NCI-H82 treated with DMSO at 0.1 percent for 48 hours (cell line): ENCODE results near the gene KCNT2.
"Not testable (repeated sequence)": the region's sequence is repeated elsewhere in the genome, so short reads cannot be mapped to it uniquely, and the experiment has no call there.

Source experiments
- DNase-seq: peaks from one replicate; lab custom pipeline; 2025; ENCODE audit not compliant: unreplicated experiment; lab: John Stamatoyannopoulos, UW

Gene KCNT2

DNA sequence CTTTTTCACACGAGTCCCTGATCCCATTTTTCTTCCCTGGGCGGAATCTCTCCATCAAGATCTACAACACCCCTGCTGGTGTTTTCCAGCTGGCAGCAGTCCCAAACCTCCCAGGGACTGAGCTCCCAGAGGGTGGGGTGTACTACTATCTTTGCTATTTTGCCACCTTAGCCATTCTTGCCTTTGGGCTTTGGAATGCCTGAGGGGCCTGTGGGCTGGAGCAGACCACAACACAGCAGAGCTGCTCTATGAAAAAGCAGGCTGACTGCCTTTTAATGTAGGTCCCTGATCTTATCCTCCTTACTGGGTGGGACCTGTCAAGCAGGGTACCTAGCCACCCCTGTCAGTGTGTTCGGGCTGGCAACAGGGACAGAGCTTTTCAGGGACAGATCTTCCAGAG is 91.9 kb downstream of the KCNT2 start:
- DNase-seq, result no peak

DNA sequence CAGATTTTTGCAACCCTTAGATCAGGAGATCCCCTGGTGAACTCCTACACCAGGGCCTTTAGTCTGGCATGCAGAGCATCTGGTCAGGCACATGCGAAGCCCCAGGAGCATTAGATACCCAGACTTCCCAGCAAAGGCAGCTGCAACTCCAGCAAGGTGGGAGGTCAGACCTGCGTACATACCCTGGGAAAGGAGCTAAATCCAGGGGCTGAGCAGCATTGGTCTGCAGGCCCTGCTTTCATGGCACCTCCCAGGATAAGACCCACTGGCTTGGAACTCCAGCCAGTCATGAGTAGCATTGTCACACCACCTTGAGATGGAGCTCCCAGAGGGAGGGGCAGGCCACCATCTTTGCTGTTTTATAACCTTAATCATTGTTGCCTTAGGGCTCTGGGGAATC is 92.3 kb downstream of the KCNT2 start:
- DNase-seq, result no peak

DNA sequence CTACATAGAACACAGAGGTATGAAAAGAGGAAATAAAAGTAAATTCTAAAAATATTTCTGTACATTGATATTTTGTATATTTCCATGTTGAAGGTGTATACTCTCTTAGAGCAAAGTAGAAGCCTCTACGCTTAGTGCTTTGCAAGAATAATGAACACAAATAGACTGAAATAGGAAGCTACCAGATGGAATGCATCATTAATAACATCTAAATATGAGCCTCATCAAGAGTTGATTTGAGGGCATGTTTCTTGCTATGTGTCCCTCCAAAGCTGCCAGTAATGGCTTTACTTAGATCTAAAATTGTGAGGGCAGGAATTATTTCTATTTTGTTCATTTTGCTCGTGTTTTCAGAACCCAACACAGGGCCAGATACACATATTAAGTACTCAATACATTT is 94.4 kb downstream of the KCNT2 start:
- DNase-seq, result no peak

DNA sequence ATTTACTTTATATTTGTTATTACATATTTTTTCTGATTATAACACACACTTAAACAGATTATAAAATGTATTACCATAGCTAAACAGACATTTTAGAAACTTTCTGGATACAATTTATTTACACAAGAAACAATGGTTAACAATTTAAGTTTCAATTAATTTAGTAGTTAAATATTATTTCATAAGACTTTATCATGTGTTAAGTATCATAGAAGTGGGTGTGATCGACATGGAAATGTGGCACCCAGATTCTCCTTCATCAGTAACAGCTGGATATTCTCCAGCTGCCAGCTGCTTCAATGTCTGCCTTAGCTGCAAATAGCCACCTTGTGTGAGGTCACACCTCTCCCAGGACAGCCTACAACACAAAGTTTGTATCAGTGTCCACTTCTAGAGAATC is 97.8 kb downstream of the KCNT2 start:
- DNase-seq, result no peak

DNA sequence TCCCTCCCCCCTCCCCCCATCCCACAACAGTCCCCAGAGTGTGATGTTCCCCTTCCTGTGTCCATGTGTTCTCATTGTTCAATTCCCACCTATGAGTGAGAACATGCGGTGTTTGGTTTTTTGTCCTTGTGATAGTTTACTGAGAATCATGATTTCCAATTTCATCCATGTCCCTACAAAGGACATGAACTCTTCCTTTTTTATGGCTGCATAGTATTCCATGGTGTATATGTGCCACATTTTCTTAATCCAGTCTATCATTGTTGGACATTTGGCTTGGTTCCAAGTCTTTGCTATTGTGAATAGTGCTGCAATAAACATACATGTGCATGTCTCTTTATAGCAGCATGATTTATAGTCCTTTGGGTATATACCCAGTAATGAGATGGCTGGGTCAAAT is 104.0 kb downstream of the KCNT2 start:
- DNase-seq, result not testable (repeated sequence)

DNA sequence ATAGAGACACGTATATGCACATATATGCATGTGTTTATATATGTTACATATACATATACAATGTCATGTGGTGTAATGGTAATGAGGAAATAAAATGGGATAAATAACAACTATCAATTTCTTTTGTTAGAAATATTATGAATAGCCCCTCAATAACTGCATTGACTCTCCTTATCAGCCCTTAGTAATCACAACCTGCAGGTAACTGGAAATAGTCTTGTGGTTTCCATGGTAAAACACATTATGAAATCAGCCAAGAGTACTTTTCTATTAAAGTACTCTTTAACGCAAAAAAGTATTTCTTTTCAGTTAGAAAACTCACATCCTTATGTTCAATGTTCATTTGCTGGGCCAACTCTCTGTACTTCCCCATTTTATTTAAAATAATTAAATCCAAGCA is 105.8 kb downstream of the KCNT2 start:
- no peak for DNase-seq

DNA sequence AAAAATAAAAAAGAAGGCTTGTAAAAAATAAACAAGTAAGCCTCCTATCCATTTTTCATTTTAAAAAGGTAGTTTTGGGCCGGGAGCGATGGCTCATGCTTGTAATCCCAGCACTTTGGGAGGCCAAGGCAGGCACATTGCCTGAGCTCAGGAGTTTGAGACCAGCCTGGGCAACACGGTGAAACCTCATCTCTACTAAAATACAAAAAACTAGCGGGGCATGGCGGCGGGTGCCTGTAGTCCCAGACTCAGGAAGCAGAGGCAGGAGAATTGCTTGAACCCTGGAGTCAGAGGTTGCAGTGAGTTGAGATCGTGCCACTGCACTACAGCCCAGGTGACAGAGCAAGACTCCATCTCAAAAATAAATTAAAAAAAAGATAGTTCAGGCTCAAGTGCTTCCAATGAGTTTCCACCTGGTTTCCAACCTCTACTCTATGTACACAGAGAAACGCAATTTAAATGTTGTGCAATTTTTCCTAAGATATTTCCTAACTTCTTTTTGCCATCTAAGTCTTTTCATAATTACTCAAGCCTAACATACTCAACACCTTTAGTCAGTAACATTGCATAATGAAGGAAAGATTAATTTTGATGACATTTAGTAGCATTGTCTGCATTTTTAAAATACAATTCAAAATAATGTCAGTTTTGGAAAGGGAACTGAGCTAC is 106.3 kb downstream of the KCNT2 start:
- no peak for DNase-seq

DNA sequence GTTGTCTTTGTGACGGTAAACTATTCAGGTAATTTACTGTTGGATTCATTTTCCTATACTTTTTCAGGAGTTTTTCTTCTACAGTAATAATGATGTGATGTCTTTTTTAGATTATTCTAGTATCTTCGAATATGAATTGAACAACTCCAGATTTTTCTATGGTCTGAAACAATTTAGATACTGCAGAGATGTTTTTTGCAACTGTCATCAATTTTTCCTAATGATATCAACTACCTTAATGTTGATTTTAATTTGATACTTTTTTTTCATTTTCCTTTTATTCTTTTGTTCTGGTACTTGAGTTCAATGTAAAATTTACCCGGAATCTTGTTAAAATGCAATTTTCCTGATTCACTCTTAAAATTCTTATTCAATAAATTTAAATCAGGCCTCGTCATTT is 110.4 kb downstream of the KCNT2 start:
- no peak for DNase-seq

DNA sequence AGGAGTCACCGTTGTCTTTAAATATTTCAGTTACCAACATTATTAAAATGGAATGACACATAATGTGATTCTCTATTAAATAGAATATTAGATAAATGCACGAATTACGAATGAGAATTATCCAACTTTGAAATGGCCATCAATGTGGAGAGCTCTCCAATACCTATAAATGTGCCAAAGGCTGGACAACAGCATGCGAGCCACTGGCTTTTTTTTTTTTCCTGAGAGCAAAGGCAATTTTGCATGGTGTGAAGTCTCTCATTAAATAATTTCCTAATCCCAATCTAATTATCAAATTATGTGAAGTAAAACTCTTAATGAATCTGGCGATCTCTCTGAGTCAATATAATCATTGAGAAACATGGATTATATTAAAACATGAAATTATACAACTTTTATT is 113.5 kb downstream of the KCNT2 start:
- DNase-seq, result no peak

DNA sequence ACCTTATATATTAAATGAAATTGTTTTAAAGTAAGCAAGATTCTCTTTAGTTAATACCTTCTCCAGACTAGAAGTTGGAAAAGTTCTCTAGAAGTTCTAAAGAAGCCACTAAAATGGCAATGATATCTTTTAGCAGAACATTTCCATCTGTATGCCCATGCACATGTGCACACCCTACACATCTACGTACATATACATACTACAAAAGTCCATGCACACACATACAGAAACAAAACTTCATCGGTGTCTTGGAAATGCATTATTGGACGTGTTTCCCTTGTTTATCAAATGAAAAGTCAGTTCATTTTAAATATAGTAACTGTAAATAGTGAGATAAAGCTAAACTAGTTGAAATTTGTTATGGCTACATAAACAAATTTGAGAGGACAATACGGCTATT is 114.4 kb downstream of the KCNT2 start:
- no peak for DNase-seq

DNA sequence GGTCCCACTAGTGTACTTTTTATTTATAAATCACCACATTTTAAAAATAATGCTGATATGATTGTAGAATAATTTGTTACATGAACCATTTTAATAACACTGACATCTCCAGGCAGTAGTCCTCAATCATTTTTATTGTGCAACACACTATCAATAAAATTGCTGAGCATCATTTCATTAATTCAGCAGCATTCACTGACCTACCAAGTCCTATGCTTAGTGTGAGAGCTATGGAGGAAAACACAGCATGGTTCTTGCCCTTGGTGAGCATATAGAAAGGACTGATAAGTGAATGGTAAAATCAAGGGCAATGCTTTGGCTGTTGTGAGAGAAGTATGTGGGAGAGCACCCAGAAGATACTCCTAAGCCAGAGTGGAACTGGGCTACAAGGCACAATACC is 119.7 kb downstream of the KCNT2 start:
- no peak for DNase-seq

DNA sequence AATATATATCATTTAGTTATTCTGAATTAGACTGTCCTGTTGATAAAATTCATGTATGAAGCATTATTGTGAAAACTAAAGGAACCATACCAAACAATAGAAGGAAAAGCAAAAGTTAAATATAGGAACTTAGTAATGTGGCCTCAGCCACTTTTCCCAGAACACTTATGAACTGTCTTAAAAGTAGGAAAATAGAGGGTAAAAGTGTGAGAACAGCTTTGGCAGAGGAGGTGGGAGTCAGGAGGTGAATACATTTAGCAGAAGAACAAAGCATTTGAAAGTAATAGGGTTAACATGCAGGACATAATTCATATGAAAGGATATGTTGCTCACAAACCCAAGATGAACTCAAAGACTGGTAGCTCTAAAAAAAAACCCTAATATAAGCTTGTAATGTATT is 121.9 kb downstream of the KCNT2 start:
- no peak for DNase-seq

DNA sequence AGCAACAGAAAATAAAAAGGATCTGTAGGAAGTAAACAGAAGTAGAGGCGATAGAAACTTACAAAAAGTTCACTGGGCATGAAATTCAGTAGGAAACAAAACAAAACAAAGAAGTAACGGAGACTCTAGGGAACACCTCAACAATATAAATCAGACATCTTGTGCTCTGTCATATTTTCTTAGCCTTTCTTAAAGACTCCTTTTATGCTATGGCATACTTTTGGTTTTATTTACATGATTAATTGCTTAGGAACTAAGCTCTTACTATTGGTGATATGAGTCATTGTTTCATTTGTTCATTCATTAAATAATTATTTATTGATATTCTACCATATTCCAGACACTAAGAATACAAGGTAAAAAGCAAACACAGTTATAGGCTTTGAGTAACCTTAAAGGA is 126.6 kb downstream of the KCNT2 start:
- no peak for DNase-seq

DNA sequence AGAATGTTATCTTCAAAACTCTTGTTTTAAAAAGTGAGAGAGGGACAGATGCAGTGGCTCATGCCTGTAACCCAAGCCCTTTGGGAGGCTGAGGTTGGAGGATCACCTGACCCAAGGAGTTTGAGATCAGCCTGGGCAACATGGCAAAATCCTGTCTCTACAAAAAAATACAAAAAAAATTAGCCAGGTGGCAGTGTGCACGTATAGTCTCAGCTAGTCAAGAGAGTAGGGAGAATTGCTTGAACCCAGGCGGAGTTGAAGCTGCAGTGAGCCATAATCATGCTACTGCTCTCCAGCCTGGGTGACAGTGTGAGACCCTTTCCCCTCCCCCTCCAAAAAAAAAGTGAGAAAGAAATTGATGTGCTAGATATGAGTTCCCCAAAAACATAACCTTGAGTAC is 131.0 kb downstream of the KCNT2 start:
- no peak for DNase-seq

DNA sequence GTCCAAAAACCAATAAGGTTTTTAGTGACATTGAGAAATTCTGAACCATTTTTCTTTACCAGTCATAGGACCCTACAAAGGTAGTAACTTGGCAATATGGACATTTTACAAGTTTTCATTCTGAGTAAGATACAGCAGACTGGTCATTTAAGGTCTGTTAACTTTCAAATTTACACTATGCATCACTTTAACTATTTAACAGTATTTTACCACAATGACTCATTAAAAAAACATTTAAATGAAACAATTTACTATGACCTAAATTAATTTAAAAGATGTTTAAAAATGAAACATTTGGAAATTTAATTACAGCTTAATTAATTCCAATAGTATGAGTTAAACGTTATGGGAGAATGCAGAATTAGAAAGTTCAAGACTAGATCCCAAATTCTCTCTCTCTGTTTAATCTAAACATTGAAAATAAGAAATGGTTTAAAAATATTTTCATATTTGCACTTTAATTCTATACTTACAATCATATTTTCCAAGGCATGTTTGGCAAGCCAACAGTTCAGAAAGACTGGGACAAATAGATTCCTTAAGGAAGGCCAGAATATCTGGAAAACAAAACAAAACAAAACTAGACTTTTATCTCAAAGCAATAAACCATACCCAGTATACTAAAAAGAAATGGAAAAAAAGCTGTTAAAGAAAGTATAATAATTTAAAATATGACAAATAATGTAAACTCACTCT is 140.9 kb downstream of the KCNT2 start:
- no peak for DNase-seq

DNA sequence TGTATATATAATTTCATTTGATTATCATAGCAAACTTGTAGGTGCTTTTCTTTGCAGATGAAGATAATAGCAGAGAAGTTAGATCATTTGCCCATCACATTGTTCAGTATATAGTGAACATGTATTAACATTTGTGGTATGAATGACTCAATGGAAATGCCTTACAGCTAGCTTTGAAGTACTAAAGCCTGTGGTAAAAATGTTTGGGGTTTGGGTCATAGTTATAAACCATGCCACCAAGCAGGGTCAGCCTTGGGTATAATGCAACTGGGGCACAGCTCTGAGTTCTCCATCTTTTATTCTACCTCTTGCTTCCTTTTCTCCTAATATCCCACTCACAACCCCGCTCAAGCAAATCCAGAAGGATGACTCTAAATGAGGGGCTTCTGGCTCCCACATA is 141.6 kb downstream of the KCNT2 start:
- no peak for DNase-seq

DNA sequence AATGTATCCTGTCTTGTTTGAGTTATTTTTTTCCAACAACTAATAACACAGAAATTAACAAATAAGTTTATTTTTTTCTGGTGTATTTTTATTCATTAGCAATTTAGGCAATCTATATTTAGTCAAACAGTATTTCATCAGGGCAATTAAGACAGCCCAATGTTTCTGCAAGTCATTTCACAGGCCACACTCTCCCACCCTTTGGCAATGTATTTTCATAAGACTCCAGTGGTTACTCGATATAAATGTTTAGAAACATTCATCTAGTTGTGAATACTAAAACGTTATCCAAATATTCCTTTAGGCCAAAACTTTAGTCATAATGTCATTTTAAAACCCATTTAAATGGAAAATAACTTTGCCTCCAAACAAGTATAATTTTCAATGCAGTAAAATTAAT is 142.1 kb downstream of the KCNT2 start:
- no peak for DNase-seq

DNA sequence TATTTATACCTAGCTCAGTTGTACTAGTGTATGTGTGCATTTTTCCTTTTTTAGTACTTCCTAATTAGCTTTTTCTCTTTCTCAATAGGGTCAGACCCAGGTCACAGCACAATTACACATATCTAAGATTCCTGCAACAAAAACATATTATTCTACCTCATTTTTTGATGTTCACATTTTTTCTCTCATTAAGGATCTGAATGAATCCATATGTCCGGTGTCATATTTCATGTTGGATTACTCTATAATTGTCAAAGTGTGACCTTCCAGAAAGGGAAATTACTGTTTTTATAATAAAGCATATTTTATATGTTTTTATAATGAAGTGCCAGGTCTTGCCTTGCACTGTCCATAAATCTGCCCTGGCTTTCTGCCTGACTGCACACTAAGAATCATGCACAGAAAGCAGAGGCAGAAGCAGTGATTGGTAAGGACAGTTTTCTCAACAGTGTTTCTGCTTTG is 143.7 kb downstream of the KCNT2 start:
- no peak for DNase-seq

DNA sequence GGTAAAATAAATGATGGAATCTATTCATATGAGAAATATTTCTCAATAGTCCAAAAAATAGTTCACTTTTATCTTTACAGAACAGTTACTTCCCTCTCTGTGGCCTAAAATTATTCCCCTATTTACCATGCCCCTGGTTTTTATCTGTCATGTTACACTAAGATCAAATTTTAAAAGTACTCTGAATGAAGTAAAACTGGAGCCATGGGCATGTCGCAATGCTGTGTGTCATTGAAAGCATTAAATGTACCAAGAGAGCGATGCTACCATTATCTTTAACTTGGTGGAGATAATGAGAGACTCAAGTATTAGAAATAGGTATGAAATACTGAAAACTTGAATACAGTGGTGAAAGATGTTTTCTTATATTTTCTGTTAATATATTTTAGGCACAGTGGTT is 146.2 kb downstream of the KCNT2 start:
- no peak for DNase-seq

DNA sequence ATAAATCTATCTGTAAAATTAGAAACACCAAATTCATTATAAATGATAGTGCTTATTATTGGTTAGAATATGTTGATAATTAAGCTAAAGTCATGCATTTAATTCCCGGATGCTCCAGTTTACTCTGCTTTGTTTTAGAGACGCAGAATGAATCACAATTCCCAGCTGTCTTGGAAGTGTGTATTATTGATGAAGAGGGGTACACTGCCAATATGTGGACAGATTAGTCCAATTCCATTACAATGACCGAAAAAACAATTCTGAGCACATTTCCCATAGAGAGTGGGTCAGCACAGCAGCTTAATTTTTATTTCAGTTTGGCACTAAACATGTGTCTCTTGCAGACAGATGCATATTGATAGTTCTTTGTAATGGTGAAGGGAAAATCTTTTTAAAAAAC is 146.7 kb downstream of the KCNT2 start:
- DNase-seq, result no peak

DNA sequence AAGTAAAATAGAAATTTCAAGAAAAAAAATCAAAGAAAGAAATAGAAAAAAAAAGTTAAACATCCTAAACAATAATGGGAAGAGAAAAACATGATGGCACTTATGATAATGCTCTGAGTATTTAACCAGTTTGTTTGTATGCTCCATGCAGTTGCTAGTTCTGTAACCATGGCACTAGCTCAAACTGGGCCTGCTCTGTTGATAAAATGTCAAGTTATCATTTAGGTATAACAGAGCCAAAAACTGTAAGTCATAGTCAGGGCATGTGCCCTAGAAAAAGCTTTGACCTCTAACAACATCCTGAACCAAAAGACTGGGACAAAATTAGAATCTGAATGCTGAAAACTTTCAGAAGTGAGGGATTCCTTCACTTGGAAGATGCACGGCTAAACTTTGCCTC is 148.9 kb downstream of the KCNT2 start:
- DNase-seq, result no peak

DNA sequence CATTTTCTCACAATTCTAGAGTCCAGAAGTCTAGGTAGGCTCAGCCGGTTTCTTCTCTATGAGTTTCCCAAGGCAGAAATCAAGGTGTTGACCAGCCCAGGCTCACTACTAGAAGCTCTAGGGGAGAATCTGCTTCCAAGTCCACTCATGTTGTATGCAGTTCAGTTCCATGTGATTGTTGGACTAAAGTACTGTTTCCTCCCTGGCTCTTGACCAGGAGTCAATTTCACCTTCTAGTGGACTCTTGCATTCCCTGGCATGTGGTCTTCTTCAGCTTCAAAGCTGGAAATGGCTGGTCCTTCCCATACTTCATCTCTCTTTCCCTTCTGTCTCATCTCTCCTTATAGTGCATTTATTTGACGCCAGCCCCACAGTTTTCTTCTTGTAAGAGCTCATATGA is 153.4 kb downstream of the KCNT2 start:
- no peak for DNase-seq

DNA sequence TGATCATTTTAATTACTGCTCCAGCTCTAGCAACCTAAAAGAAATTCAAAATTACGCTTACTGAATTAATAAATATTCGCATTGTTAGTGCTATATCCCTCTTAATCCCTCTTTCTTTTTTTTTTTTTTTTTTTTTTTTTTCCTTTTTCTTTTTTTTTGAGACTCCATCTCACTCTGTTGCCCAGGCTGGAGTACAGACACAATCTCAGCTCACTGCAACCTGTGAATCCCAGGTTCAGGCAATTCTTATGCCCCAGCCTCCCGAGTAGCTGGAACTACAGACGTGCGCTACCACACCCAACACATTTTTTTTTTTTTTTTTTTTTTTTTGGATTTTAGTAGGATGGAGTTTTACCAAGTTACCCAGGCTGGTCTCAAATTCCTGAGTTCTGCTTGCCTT is 157.1 kb downstream of the KCNT2 start:
- DNase-seq, result no peak
